Vagina (tissue), 2 donors: Measurements from ENCODE around the gene MIA.

Source experiments
- POLR2A ChIP-seq, 2 donors: fragments of 450-650 bp; IDR thresholded peaks; one replicate each; pipeline ENCODE4 v1.6.1; 2017; ENCODE audit warnings: antibody characterized with exemption in 2 of 2, mild to moderate bottlenecking in 2 of 2, moderate library complexity in 2 of 2
- POLR2AphosphoS5 ChIP-seq, 2 donors: sonication (generic); formaldehyde crosslinking; IDR thresholded peaks; one replicate each; pipeline ENCODE4 v1.9.0; 2017; ENCODE audit warnings: antibody characterized with exemption in 2 of 2, mild to moderate bottlenecking in 2 of 2, low read depth in 1 of 2; ENCODE audit not compliant: insufficient read depth in 1 of 2
- TF ChIP-seq, protein P1 (sequence below), 3 experiments: fragments of 450-650 bp in 2 of 3; fragments of 200-600 bp in 1 of 3; sonication (generic) in 1 of 3; IDR thresholded peaks; one replicate each; pipeline ENCODE4 v1.5.1; 2017 to 2019; ENCODE audit warnings: antibody characterized with exemption in 3 of 3, mild to moderate bottlenecking in 2 of 3, moderate library complexity in 2 of 3

DNA sequence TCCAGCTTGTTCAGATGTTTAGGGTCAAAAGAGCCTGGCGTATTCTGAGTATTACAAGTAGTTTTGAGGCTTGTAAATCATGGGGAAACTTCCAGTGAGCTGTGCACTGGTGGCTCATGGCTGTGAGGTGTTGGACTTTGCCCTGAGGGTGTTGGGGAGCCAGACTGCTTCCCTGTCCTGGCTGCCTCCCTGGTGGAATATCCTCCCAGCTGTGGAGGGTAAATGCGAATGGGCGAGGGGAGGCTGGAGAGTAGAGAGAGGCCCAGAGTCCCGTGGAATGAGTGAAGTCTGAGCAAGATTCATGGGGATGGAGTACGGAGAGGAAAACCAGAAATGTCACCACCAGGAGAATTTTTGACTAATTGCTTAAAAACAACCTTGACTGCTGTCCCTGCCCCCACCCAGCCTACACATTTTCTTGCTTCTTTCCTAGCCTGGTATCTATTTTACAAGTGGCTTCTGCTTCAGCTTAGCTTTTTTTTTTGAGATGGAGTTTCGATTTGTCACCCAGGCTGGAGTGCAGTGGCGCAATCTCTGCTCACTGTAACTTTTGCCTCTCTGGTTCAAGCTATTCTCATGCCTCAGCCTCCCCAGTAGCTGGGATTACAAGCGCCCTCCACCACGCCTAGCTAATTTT is 20.6 kb upstream of the MIA start:
- TF ChIP-seq POLR2A (IDR thresholded peaks at IDR 0.05) (no peak), POLR2AphosphoS5 (IDR thresholded peaks at IDR 0.05; ENCODE audit: insufficient read depth in 1 of 2, low read depth in 1 of 2) (no peak)
- TF ChIP-seq, protein P1, sequence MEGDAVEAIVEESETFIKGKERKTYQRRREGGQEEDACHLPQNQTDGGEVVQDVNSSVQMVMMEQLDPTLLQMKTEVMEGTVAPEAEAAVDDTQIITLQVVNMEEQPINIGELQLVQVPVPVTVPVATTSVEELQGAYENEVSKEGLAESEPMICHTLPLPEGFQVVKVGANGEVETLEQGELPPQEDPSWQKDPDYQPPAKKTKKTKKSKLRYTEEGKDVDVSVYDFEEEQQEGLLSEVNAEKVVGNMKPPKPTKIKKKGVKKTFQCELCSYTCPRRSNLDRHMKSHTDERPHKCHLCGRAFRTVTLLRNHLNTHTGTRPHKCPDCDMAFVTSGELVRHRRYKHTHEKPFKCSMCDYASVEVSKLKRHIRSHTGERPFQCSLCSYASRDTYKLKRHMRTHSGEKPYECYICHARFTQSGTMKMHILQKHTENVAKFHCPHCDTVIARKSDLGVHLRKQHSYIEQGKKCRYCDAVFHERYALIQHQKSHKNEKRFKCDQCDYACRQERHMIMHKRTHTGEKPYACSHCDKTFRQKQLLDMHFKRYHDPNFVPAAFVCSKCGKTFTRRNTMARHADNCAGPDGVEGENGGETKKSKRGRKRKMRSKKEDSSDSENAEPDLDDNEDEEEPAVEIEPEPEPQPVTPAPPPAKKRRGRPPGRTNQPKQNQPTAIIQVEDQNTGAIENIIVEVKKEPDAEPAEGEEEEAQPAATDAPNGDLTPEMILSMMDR (IDR thresholded peaks at IDR 0.05), result no peak
